HG03457 (cell line): ENCODE data around the gene PEX16.

ENCODE experiments used
- ATAC-seq: cut with Tn5 transposase; IDR thresholded peaks from one replicate; pipeline ENCODE4 v1.9.1; 2021; ENCODE audit warnings: moderate number of reproducible peaks; ENCODE audit not compliant: unreplicated experiment

Gene PEX16

DNA sequence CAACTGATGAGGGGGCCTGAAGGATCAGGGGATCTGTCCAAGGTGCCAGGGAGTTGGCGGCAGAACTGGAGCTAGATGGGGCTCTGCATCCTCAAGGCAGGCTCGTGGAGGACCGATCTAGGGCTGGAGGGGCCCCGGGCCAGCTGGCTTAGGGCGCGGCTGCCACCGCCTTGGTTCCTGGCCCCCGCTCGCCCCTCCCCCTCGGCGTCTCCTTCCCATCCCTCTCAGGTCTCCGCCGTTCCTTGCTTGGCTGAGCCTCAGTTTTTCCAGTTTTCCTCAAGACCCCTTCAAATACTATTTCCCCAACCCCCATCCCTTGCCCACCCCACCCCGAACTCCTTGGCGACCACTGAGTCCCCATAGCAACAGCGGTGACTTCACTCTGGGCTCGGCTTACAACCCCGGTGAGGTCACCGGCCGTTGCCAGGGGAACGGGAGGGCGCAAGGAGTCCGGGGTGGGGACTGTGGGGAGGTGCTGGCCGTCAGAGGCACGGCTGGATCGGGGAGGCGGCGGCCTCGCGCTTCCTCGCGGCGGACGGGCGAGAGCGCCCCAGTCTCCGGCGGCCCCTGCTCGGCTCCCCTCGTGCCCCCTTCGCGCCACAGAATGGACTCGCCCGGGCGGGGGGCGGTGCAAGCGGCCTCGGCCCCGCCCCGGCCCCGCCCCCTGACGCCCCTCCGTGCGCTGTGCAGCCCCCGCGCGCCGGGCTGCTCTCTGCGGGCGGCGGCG is 18.1 kb downstream of the PEX16 start:
- ATAC-seq, result no peak

DNA sequence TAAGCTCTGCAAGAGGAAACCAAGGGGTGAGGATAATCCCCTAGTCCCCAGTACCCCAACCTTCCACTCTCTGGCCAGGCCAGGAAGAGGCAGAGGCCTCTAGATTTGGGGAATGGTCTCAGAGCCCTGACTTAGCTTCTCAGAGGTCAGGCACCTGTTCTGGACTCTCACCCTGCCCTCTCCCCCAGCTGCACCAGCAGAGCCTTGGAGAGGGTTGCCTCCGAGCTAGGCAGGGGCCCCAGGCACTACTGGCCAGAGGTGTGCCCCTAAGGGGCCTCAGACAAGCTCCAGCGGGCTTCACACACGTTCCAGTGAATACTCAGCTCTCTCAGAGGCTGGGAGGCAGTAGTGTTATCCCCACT is 18.6 kb downstream of the PEX16 start:
- no peak for ATAC-seq

DNA sequence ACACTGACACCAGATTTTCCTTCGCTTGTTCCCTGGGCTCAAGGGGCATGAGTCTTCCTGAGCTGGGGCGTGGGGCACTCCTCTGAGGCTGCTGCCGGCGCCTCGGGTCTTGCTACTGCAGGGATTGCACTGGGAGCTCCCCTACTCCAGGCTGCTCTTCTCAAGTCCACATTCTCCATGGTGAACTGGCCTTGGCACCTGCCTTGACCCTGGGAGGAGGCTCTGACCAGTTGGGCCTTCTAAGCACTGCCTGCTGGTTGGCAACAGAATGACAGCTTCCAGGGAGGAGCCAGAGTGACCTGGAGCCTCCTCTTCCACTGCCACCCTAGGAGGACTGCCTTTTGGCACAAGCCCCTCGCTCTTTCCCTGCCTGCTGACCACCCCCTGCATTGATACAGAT is 20.1 kb downstream of the PEX16 start:
- ATAC-seq, result no peak

DNA sequence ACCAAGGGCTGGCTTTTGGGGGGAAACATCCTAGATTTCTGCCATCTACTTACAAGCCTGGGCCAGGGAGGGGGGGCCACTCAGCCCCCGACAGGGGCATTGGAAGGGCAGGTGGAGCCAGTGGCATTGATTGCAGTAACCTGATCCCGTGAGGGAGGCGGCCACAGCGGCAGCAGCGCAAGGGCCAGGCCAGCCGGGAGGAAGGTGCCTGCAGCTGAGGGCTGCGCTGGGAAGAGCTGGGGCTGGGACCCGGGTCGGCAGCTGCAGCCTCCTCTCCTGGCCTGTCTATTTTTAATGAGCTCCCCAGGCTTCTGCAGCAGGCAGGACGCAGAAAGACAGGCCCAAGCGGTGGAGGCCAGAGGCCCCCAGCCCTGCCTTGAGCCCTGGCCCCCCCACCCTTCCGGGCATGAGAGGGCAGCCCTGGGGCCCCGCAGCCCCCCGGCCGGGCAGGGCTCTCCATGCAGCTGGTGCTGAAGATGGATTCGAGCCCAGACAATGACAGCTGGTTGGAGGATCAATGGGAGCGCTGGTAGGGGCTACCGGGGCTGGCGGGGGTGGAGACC is 21.2 kb downstream of the PEX16 start:
- ATAC-seq, result no peak

DNA sequence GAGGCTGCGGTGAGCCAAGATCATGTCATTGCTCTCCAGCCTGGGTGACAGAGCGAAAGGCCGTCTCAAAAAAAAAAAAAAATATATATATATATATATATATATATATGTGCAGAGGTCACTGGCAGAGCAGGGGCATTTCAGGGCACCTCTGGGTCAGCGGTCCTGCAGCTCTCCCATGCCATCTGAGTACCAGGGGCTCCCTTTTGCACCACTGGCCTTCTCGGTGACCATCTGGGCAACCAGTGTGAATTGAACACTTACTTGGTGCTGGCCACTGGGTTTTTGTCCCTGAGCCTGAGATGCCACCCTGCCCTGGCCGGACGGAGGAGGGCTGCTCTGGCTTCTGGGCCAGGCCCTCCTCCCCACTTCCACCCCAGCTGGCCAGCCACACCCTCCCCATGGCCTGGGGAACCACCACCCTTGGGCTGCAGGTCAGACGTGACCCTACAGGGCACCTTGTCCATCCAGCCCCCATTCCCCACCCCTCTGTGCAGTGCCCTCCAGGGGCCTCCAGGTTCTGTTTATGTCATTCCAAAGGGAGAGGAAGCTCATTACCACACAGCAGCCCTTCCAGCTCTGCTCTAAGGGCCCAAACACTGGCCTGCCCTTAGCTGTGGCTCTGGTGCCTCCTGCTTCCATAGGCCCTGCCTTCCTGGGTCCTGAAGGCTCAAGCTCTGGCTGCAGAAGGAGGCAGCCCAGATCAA is 22.0 kb downstream of the PEX16 start:
- no peak for ATAC-seq

DNA sequence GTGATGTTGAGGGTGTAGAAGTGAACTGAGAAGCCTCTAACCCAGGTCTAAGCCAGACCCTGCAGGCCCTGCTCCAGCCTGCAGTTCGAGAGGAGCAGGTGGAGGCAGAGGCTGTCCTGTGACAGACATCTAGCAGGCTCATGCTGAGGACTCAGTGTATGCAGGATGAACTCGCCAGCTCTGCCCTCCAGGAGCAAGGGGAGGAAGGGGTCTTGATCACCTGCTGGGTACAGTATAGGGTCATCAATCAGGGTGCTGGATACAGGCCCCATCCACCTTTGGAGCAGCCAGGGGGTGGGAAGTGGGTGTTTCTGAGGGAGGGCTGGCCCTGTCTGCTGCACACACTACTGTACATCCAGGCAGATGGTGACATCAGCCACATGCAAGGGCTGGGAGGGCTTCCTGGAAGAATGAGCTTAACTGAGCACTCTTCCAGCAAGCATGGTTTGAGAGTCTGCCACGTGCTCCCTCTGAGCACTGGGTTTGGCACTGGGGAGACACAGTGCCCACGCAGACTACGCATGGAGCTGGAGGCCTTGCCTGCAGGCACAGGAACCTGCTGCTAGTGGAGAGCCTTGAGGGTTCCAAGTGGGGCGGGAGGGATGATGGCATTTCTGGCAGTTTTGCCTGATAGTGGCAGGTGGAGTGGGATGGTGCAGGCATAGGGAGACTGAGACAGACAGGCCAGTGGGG is 23.0 kb downstream of the PEX16 start:
- no peak for ATAC-seq

DNA sequence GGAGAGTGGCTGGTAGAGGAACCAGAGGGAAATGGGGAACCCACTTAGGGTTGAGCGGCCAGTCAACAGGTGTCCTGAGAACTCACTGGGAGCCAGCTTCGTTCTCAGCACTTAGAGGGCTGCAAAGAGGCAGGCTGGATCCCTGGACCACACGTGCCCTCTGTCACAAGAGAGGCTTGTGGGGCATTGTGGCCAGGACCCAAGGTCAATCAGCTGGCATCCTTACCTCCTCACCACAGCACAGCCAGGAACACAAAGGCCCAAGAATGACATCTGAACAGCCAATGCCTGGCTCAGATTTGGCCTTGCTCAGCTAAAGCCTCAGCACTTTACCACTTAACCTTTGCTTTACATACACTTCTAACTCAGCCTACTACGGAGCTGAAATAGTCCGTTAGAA is 24.8 kb downstream of the PEX16 start:
- no peak for ATAC-seq

DNA sequence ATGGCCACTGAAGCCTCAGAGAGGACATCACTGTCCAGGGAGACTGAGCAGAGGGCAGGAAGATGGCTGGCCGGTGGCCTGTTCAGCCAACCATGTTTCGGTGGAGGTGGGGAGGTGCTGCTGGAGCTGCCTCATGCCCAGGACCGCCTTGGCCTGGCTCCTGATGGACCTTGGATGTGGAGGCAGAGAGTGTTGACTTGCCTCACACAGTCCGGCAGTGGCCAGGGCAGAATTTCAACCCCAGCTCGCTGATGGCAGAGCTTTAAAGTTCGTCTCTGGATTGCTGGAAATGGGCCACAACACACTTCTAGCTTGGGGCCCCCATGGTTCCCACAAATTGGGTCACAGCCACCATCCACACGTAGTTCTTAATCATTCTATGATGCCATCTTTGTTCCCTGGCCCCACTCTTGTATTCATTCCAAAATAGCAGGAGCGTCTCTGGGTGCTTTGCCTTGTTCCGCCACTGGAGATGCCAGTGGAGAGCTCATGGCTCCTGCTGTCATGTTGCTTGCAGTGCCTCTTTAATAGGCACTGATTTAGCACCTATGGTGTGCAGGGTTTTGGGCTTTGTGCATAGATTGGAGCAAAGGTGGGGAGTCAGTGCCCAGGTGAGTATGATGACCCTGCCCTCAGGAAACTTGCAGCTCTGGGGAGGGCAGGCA is 26.7 kb downstream of the PEX16 start:
- ATAC-seq, result no peak

DNA sequence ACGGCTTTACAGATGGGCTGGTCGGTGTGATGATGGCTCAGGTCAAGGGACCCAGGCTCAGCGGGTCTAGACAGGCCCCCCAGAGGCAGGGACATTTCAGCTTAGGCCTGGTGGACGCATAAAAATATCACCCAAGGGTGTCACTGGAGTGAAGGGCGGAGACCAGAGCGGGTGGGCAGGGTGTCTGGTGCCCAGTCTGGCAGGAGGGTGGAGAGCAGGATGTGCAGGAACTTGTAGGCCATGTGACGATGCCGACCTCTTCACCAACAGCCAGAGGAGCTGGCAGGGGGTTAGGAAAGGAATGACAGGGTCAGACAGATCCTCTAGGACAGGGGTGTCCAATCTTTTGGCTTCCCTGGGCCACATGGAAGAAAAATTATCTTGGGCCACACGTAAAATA is 27.7 kb downstream of the PEX16 start:
- no peak for ATAC-seq

DNA sequence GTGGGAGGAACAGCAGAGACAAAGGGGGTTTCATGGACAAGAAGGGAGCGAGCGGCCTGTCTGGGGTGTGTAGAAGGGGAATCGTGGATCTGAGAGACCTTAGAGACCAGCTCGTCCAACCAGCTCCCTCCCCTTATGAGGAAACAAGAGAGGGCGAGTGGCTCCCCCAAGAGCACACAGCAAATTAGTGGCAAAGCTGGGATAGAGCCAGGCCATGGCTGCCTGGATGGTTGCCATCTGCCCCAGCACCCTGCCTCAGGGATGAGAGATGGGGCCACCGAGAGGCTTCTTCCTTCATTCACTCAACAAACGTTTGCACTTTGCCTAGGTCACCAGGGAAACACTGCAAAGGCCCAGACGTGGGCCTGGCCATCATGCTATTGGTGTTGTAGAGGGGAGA is 28.1 kb downstream of the PEX16 start:
- ATAC-seq, result no peak

DNA sequence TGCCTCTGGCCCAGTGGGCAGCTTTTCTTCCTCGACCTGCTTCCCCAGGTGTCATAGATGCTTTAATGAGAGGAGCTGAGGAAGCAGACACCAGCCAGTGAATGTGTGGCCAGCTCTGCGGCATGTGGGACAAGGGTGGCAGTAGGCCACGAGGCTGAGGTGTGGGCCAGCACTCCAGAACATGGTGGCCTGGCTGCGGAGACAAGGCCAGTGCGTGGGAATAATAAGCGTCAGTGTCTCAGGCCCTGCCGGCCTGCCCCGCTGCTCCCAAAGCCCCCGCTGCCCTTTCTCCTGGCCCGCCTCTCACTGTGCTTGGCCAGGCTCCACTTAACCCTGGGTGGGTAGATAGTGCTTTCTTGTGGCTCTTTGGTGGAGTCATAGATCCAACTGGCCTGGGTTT is 30.1 kb downstream of the PEX16 start:
- ATAC-seq, result no peak

DNA sequence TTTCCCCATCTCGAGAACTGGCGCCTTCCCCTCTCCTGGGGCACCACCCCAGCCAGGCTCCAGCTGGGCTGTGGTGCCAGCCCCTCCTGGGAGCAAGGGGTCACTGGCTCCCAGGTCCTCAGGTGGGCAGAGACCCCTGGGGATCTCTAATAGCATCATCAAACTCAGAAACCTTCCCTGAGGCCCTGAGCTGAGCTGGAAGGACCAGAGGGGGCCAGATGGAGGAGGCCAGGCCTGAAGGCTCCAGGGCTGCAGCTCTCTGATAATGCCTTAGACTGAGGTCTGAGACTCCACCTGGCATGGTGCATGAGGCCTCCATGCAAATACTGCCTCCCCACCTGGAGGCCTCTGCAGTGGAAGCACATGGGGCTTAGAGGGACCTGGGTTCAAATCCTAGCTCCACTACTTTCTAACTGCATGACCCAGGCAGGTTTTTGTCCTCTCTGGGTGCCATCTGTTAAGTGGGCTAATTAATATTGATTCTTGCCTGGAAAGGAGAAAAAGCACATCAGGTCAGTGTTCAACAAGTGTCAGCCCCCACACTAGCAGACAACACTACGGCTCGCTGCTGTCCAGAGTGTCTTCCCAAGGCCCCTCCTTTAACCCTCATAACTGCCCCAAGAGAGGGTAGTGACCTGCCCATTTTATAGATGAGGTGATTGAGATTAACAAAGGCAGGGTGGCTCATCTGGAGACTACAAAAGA is 30.7 kb downstream of the PEX16 start:
- ATAC-seq, result no peak

DNA sequence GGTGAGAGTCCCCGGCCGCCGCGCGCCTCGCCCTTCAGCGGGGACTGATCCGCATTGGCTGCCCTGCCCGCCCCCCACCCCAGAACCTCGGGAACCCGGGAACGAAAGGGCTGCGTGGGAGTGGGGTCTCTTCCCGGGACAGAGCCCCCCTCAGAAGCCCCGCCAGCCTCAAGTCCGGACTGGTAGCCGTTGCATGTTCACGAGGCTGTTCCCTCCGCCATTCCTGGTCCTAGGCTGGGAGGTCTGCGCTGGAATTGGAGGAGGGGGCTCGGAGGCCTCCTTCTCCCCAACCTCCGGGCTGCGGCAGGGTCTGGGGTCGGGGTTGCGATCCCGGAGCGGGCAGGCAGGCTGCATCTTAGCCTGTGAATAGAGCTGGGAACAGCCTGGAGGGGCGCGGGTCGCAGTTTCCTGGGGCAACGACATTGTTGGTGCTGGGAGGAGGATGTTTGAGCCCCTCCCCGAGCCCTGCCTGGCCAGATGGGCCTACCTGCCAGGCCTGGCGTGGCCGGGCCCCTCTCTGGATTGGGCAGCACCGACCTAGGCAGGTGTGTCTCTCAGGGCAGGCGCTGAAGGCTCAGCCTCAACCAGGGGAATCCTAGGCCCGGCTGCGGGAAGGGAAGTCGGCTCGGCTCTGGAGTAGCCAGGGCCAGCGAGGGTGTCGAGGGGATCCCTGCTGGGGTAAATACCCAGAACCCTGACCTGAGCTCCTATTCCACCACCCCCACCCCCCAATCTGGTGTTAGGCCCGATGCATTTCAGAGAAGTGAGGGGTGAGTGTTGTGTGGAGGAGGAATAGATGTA is 31.6 kb downstream of the PEX16 start:
- ATAC-seq, result no peak

DNA sequence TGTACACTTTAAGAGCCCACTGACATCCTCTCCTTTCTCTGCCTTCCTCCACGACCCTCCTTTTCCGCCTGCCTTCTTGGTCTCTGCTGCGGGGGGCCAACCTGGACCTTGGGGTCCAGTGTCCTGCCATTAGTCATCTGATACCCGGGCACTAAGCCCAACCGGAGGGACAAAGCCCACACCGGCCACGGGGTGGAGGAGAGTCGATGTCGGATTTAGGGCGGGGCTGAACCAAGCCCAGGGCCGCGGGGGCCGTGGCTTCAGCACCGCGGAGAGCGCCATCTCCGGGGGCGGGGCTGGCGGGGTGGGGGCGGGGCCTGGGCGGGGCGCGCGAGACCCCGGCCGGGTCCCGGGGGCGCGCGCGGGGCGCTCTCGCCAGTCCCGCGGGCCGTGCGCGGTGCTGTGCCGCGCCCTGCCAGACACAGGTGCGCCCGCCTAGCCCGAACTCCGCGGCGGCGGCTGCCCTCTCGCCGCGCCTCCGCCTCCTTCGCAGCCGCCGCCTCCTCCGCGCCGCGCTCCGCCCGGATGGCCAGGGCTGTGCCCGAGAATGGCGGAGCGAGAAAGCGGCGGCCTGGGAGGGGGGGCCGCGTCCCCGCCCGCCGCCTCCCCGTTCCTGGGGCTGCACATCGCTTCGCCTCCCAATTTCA is 32.3 kb downstream of the PEX16 start, which contains the start of gene MAPK8IP1:
Gene MAPK8IP1, plus strand, starts transcription at position 378 of the 647 bp plus-strand sequence. Its CDS starts 170 bp downstream, at position 548.
- no peak for ATAC-seq

DNA sequence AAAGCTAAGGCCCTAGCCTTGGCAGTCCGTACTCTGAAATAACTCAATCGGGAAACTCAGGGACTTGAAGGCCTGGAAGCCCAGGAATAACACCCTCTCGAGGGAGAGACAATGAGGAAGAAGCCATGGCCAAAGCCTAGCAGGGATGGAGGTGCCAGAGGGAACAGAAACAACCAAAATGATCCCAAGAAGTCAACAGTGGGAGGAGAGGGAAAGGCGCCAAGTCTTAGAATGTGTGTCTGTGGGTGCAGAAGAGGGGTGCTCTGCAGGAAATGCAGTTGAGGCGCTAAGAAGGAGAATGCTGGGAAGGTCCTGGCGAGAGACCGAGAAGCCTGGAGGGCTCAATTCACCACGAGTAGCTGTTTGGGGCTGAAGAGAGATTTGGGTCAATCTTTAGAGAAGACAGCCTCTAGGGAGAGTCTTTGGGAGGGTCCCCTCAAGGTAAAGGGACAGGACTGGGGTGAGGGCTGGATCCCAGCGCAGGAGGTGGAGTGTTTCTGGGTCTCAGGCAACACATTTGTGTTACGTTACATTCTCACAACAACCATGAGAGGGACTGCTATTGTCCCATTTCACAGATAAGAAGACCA is 33.0 kb downstream of the PEX16 start:
- ATAC-seq, result no peak

DNA sequence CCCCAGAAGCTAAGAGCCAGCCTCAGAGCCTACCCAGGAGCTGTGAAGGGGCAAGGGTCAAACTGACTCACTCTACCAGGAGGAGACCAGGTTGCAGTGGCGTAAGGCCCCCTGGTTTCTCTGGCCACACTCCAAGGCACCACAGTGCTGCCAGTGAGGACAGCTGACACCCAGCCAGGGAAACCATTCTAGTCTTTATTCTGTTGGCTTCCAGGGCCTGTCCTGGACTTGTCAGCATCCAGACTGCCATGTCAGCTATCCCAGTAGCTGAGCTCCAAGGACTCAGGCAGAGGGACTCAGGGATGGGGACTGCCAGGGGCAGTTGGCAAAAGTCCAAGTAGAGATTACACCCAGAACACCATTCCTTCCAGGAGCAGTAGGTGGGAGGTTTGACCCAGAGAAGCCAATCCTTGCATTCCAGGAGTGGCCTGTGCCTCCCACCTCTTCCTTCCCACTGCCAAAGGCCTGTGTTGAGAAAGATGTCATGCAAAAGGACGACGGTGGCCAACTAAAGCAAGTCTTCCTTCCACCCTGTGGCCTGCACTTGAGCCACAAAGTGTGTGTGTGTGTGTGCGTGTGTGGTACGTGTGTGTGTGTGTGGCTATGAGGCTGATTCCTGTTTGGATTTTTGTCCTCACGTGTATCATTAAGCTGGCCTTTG is 35.8 kb downstream of the PEX16 start:
- no peak for ATAC-seq

DNA sequence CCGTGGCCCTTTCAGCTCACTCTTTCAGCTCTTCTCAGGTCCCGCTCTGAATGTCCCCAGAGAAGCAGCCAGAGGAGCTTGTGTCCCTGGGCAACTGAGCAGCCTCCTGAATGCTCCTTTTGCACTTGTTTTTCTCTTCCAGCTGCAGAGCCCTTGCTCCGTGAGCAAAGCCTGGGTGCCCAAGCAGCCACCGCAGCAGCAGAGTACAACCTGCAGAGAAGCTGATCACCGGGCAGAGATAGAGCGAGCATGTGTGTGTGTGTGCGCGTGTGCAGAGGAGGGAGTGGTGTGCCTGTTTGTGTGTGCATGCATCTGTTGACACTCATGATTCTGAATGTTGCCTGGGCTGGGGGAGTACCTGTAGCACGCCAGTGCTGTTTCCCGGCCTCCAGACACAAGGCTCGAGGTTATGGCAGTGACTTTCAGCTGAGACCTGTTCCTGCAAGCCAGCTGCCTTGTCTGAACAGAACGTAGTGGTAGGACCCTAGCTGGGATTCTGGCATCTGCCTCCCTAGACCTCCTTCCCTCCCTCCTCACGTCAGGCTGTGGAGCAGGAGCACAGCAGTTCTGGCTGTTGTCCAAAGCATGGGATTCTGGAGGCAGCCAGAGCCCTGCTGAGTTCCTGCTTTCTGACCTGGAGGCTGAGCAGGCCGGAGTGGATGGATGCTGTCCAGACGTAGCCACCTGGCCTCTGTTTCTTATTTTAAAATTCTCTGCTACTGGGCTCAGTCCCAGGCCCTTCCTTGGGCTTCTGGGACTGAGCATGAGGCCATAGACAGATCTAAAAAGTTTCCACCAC is 36.7 kb downstream of the PEX16 start:
- ATAC-seq, result no peak
